Panc1 (cell line): ENCODE data around the gene CEP170. TPM values are rescaled to one million over a fixed set of nuclear protein-coding genes. Genes with fewer than 3 reads are reported as not detected.
A peak's percentile ranks its signal among the peaks of the same experiment; 100 is the strongest.

Source experiments
- ATAC-seq: fragments of 200-7000 bp; cut with Tn5 transposase; 2 replicates; pipeline ENCODE4 v1.9.1; 2020; ENCODE audit warnings: mild to moderate bottlenecking, moderate library complexity
- BruUV-seq: library from RNA; stranded (reverse); fragments of 400-500 nt; replicated peaks from 2 replicates; lab custom pipeline; 2021; lab: Mats Ljungman, UMichigan
- CTCF ChIA-PET: fragments of 300-600 bp; sonication (Branson Sonifier 250); formaldehyde crosslinking; loops from one replicate; lab custom pipeline; 2022; ENCODE audit warnings: antibody characterized with exemption; lab: Charles Lee
- POLR2A ChIA-PET: fragments of 300-600 bp; sonication (Branson Sonifier 250); formaldehyde crosslinking; loops from one replicate; lab custom pipeline; 2022; ENCODE audit warnings: antibody characterized with exemption; lab: Charles Lee
- DNase-seq: peaks from one replicate; pipeline ENCODE4 v3.0.0-alpha.2; 2010; ENCODE audit warnings: low read depth, low spot score
- H3K27ac ChIP-seq: 2 replicates; pipeline ENCODE4 v1.5.1; 2011; ENCODE audit warnings: mild to moderate bottlenecking, low read length, inconsistent platforms
- H3K27me3 ChIP-seq: fragments of 200-500 bp; sonication (Bioruptor generic); 2 replicates; pipeline ENCODE4 v1.6.0; 2014; ENCODE audit warnings: low read length, inconsistent platforms; ENCODE audit not compliant: control insufficient read depth, insufficient read depth
- H3K36me3 ChIP-seq: fragments of 200-500 bp; sonication (Bioruptor generic); 2 replicates; pipeline ENCODE4 v1.5.1; 2014; ENCODE audit warnings: inconsistent platforms, mild to moderate bottlenecking, low read length, moderate library complexity; ENCODE audit not compliant: control insufficient read depth, insufficient read depth
- H3K4me1 ChIP-seq: 2 replicates; pipeline ENCODE4 v1.5.1; 2011; ENCODE audit warnings: inconsistent platforms, mild to moderate bottlenecking, low read length, moderate library complexity; ENCODE audit not compliant: control insufficient read depth, insufficient read depth
- H3K4me3 ChIP-seq, 2 experiments: 2 replicates each; pipeline ENCODE4 v1.5.1; 2011 to 2012; ENCODE audit warnings: low read depth in 2 of 2, low read length in 2 of 2, mild to moderate bottlenecking in 2 of 2, inconsistent platforms in 1 of 2, moderate library complexity in 1 of 2
- H3K9me3 ChIP-seq: fragments of 200-500 bp; sonication (Bioruptor generic); 2 replicates; pipeline ENCODE4 v1.5.1; 2014; ENCODE audit warnings: low read depth, mild to moderate bottlenecking, inconsistent platforms, low read length, moderate library complexity; ENCODE audit not compliant: control insufficient read depth, insufficient read depth
- CTCF ChIP-seq: fragments of 450-650 bp; IDR thresholded peaks from 2 replicates; pipeline ENCODE4 v1.5.1; 2017; ENCODE audit warnings: mild to moderate bottlenecking
- POLR2AphosphoS5 ChIP-seq: IDR thresholded peaks from 2 replicates; pipeline ENCODE4 v1.6.1; 2012; ENCODE audit warnings: mild to moderate bottlenecking, low read depth, low read length, moderate library complexity
- REST ChIP-seq, 2 experiments: IDR thresholded peaks; 2 replicates each; pipeline ENCODE4 v1.6.1; 2011 to 2012; ENCODE audit warnings: low read depth in 2 of 2, control low read depth in 1 of 2, low read length in 1 of 2, mild to moderate bottlenecking in 1 of 2, moderate library complexity in 1 of 2; ENCODE audit not compliant: insufficient read depth in 1 of 2
- SIN3A ChIP-seq: IDR thresholded peaks from 2 replicates; pipeline ENCODE4 v1.6.1; 2012; ENCODE audit warnings: low read depth, mild to moderate bottlenecking, low read length, moderate library complexity, borderline replicate concordance; ENCODE audit not compliant: insufficient read depth
- TCF7L2 ChIP-seq: IDR thresholded peaks from 2 replicates; pipeline ENCODE4 v1.6.1; 2011; ENCODE audit warnings: mild to moderate bottlenecking, low read depth, low read length, inconsistent platforms
- in situ Hi-C: cut with HindIII; loops from 2 replicates; pipeline ENCODE4 v1.10.0; 2016; ENCODE audit warnings: low sequenced_read_pairs, low pct_unique_long_range_greater_than_20kb
- intact Hi-C: fragments of 100-400 bp; cut with micrococcal nuclease; formaldehyde crosslinking; loops from one replicate; pipeline ENCODE4 v1.10.0; 2022; ENCODE audit not compliant: unreplicated experiment
- total RNA-seq: library from RNA; stranded (reverse); gene quantifications from one replicate; pipeline ENCODE4 v1.2.1, GENCODE V29; 2021; ENCODE audit not compliant: unreplicated experiment

Gene CEP170
- total RNA-seq, 1 experiment from 2014 or later, result 89.3 TPM

- ChIA-PET POLR2A (no interaction called here), CTCF (no interaction called here)
- Histone ChIP-seq H3K9me3 (no peaks in the 10 kb centered on the region), H3K27ac (peak overlapping the region; percentile 89), H3K36me3 (no peaks in the 10 kb centered on the region), H3K27me3 (no peaks in the 10 kb centered on the region), H3K4me1 (peaks cover 20% of the 10 kb centered on the region), H3K4me3 (no peak overlapping the region)
- no TSS peak for BruUV-seq
- DNase-seq, result no peak
- TF ChIP-seq SIN3A (no peak), CTCF (no peak), REST (IDR thresholded peaks at IDR 0.05; ENCODE audit: insufficient read depth in 1 of 2, low read depth in 2 of 2, low read length in 1 of 2) (no peak), POLR2AphosphoS5 (no peak), TCF7L2 (no peak)
- no peak for ATAC-seq
- in situ Hi-C loops (no loop called here), intact Hi-C loops (no loop called here)
Observed at GRCh38 chr1:243270097-243270864, 15.2 kb upstream of the CEP170 start.

GRCh38 chr1:243269461-243269801 lies 14.3 kb upstream of the CEP170 start:
- H3K27me3 ChIP-seq, result no peaks in the 10 kb centered on the region
- no peaks in the 10 kb centered on the region for H3K9me3 ChIP-seq
- peaks cover 20% of the 10 kb centered on the region for H3K4me1 ChIP-seq
- H3K4me3 ChIP-seq, result peak overlapping the region in 1 of 2 experiments; percentile 23; a peak in 1 of 4 replicates
- peak overlapping the region; percentile 89 for H3K27ac ChIP-seq
- ATAC-seq (peak; percentile 17), DNase-seq (no peak)
- intact Hi-C loops (no loop called here), in situ Hi-C loops (no loop called here)
- ChIA-PET POLR2A (interaction anchor here (0.6 kb wide), 1 partner anchor 746 kb away, joined by 4 read pairs; no protein-coding TSS in a partner anchor), CTCF (no interaction called here)
- no peak for TF ChIP-seq TCF7L2
- no peak for TF ChIP-seq SIN3A
- no peak for TF ChIP-seq REST (IDR thresholded peaks at IDR 0.05; ENCODE audit: insufficient read depth in 1 of 2, low read depth in 2 of 2, low read length in 1 of 2)
- H3K36me3 ChIP-seq, result no peaks in the 10 kb centered on the region
- no TSS peak for BruUV-seq
